GM12801 (cell line): ENCODE data around the gene EPHA3.

Experiments used
- TF ChIP-seq, protein P1 (sequence below): IDR thresholded peaks from one replicate; pipeline ENCODE4 v1.5.1; 2011; ENCODE audit warnings: control low read depth; ENCODE audit not compliant: insufficient read length; ENCODE audit errors: extremely low read depth

Gene EPHA3

DNA sequence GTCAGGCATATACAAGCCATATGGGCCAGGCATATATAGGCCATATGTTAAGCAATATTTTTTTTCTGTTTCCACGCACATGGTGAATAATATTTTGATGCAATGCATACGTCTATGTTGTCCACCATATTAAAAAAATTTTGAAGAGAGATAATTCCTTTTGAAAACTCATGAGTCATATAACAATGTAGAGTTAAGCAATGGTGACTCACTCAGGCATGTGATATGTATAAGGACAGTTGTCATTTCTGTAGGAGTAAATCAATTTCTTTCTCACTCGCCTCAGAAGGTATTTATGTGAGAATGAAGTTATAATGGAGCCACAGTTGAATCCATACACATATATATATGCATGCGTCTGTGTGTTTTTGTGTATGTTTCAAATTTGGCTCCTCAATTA is 272.6 kb downstream of the EPHA3 start:
- TF ChIP-seq, protein P1, sequence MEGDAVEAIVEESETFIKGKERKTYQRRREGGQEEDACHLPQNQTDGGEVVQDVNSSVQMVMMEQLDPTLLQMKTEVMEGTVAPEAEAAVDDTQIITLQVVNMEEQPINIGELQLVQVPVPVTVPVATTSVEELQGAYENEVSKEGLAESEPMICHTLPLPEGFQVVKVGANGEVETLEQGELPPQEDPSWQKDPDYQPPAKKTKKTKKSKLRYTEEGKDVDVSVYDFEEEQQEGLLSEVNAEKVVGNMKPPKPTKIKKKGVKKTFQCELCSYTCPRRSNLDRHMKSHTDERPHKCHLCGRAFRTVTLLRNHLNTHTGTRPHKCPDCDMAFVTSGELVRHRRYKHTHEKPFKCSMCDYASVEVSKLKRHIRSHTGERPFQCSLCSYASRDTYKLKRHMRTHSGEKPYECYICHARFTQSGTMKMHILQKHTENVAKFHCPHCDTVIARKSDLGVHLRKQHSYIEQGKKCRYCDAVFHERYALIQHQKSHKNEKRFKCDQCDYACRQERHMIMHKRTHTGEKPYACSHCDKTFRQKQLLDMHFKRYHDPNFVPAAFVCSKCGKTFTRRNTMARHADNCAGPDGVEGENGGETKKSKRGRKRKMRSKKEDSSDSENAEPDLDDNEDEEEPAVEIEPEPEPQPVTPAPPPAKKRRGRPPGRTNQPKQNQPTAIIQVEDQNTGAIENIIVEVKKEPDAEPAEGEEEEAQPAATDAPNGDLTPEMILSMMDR = no peak

DNA sequence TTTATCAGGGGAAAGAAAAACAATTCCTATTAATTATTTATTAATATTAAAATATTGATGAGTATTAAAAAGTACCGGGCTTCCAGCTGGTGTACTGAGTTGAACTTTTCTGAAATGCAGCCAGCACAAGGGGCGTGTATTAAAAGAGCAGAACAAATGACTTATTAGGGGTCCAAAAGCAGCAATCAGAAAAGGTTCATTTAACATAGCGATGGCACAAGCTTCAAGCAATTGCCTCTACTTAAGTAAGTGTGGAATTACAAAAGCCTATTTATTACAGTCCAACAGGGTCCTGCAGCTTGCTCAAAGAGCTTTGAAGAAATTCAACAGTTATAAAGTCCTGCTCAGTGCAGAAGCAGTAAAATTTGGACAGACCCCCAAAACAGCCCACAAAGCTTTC is 285.6 kb downstream of the EPHA3 start:
- TF ChIP-seq, protein P1 = no peak

DNA sequence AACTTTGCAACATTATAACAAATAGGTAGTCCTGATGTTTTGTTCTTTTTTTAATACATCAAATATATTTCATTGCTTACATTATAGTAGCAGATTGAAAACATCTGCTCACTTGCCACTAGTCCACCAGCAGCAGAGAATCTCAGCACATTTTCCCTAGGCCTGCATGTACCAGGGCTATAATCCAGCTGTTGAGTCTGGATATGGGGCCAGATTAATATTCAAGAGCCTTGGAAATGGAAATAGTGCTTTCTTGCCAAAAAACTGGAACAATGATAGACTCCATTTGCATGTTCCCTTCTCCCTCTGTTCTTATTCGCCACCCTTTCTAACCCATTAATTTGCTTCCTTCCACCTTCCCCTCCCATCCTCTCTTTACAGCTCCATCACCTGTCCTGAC is 288.0 kb downstream of the EPHA3 start:
- TF ChIP-seq, protein P1 = no peak

DNA sequence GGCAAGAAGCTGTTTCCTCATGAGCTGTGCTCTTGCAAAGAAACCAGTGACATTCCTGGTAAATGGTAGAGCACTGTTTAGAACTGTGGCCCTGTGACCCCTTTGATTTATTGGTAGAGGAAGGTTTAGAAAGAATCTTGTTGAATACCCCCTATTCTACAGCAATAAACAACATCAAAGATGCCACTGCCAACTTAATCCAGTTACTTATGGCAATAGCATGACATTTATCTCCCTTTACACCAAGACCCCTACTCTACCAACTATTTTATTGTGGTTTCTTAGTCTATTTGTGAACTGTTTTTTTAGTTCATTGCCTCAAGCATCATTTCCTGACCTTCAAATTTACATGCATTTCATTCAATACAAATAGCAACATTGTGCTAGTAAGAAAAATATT is 288.6 kb downstream of the EPHA3 start:
- TF ChIP-seq, protein P1 = no peak

DNA sequence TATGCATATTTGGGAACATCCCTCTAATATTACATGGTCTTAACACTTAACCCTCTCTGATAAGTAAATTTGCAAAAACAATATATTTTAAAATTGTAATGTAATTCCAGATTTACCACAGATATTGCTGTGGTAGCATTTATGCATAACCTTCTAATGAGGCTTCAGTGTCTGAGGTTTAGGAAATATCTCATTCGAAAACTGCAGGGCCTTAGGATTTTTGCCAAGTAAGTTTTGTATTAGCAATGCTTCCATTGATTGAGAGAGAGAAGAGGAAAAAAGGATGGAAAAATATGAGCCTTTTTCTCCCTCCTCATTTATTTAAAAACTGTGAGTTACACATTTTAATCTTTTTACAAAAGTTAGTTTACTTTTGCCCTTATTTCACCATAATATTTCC is 294.6 kb downstream of the EPHA3 start:
- TF ChIP-seq, protein P1 = no peak

GRCh38 chr3:89405176-89405575 is 297.8 kb downstream of the EPHA3 start:
- TF ChIP-seq, protein P1 = no peak

- TF ChIP-seq, protein P1 = no peak
These were observed 298.2 kb downstream of the EPHA3 start for GRCh38 chr3:89405593-89405992.

DNA sequence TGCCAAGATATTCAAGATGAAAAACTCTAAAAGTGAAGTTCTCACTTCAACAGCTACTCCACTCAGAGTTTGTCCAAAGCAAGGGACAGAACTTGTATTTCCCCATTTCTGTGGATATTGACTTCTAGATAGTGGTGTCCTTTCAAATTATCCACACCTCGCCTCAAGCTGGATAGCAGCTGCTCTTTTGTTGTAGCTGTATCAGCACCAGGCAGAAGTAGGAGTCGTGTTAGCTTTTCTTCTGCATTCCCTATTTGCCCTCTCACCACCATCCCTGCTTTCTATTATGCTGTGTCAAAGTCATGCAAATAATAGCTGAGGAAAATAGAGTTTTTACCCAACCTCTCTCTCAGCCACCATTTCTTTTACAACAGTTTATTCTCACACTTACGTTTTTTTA is 303.8 kb downstream of the EPHA3 start:
- TF ChIP-seq, protein P1 = no peak
